DOHH2 (cell line): ENCODE results near the gene PSMD3.

Experiments
- H3F3A ChIP-seq: fragments of 200-600 bp; sonication (generic), shearing (Covaris generic); 2 replicates; pipeline ENCODE4 v1.6.0; 2016; ENCODE audit warnings: antibody characterized with exemption, mild to moderate bottlenecking; ENCODE audit not compliant: control insufficient read depth, insufficient read depth
- H3K27ac ChIP-seq: fragments of 200-600 bp; sonication (generic); 2 replicates; pipeline ENCODE4 v1.5.1; 2014; ENCODE audit warnings: low read depth, mild to moderate bottlenecking, low read length, moderate library complexity
- H3K27me3 ChIP-seq: fragments of 200-600 bp; sonication (generic); 2 replicates; pipeline ENCODE4 v1.6.1; 2014; ENCODE audit warnings: mild to moderate bottlenecking, low read length, mixed read lengths; ENCODE audit not compliant: control insufficient read depth
- H3K36me3 ChIP-seq: fragments of 200-600 bp; sonication (generic); 2 replicates; pipeline ENCODE4 v1.6.1; 2014; ENCODE audit warnings: mild to moderate bottlenecking, low read length, moderate library complexity, mixed read lengths; ENCODE audit not compliant: control insufficient read depth
- H3K4me1 ChIP-seq: fragments of 200-600 bp; sonication (generic); 2 replicates; pipeline ENCODE4 v1.6.1; 2014; ENCODE audit warnings: mild to moderate bottlenecking, low read length, mixed read lengths; ENCODE audit not compliant: control insufficient read depth
- H3K4me2 ChIP-seq: fragments of 200-600 bp; sonication (generic); 2 replicates; pipeline ENCODE4 v1.6.0; 2014; ENCODE audit warnings: mild to moderate bottlenecking, low read length, moderate library complexity
- H3K4me3 ChIP-seq: fragments of 200-600 bp; sonication (generic); 2 replicates; pipeline ENCODE4 v1.5.1; 2014; ENCODE audit warnings: mild to moderate bottlenecking, low read length, mixed read lengths
- H3K79me2 ChIP-seq: fragments of 200-600 bp; sonication (generic); 2 replicates; pipeline ENCODE4 v1.6.1; 2014; ENCODE audit warnings: mild to moderate bottlenecking, low read length, mixed read lengths; ENCODE audit not compliant: control insufficient read depth
- H3K9me2 ChIP-seq: fragments of 200-600 bp; sonication (generic); replicated peaks from 2 replicates; pipeline ENCODE4 v1.6.1; 2014; ENCODE audit warnings: mild to moderate bottlenecking, low read length, mixed read lengths; ENCODE audit not compliant: control insufficient read depth
- H3K9me3 ChIP-seq: fragments of 200-600 bp; sonication (generic); 2 replicates; pipeline ENCODE4 v1.6.1; 2014; ENCODE audit warnings: antibody characterized with exemption, low read length, mixed read lengths; ENCODE audit not compliant: control insufficient read depth, insufficient read depth
- H4K20me1 ChIP-seq: fragments of 200-600 bp; sonication (generic); 2 replicates; pipeline ENCODE4 v1.6.0; 2014; ENCODE audit warnings: low read depth, mild to moderate bottlenecking, antibody characterized with exemption, low read length, moderate library complexity; ENCODE audit not compliant: control insufficient read depth, insufficient read depth
- CTCF ChIP-seq: fragments of 200-600 bp; sonication (generic); IDR thresholded peaks from one replicate; pipeline ENCODE4 v1.5.1; 2014; ENCODE audit warnings: antibody characterized with exemption, mild to moderate bottlenecking, low read depth, low read length; ENCODE audit not compliant: poor library complexity, severe bottlenecking
- EZH2phosphoT487 ChIP-seq: fragments of 200-600 bp; sonication (generic); IDR thresholded peaks from 2 replicates; pipeline ENCODE4 v1.6.1; 2017; ENCODE audit warnings: borderline replicate concordance, mild to moderate bottlenecking, antibody characterized with exemption, low read length, moderate library complexity, mixed read lengths

PSMD3 gene

GRCh38 chr17:39969375-39969774 lies 11.2 kb upstream of the PSMD3 start:
- H3K4me2 ChIP-seq, result no peak overlapping the region
- H4K20me1 ChIP-seq, result no peaks in the 10 kb centered on the region
- no peaks in the 10 kb centered on the region for H3K36me3 ChIP-seq
- TF ChIP-seq CTCF (no peak), EZH2phosphoT487 (no peak)
- no peak overlapping the region for H3K27ac ChIP-seq
- peaks cover 17% of the 10 kb centered on the region for H3K4me1 ChIP-seq
- no peaks in the 10 kb centered on the region for H3K9me3 ChIP-seq
- H3F3A ChIP-seq, result no peaks in the 10 kb centered on the region
- peaks cover 27% of the 10 kb centered on the region for H3K27me3 ChIP-seq
- no peaks in the 10 kb centered on the region for H3K79me2 ChIP-seq
- H3K9me2 ChIP-seq, result no peaks in the 10 kb centered on the region
- H3K4me3 ChIP-seq, result no peak overlapping the region

GRCh38 chr17:39970157-39970692 lies 10.4 kb upstream of the PSMD3 start:
- Histone ChIP-seq H3F3A (no peaks in the 10 kb centered on the region), H3K79me2 (no peaks in the 10 kb centered on the region), H3K4me2 (no peak overlapping the region), H3K4me3 (no peak overlapping the region), H3K27ac (no peak overlapping the region), H3K9me3 (no peaks in the 10 kb centered on the region), H3K27me3 (peaks cover 27% of the 10 kb centered on the region), H3K9me2 (no peaks in the 10 kb centered on the region), H3K4me1 (peaks cover 17% of the 10 kb centered on the region), H4K20me1 (no peaks in the 10 kb centered on the region), H3K36me3 (no peaks in the 10 kb centered on the region)
- TF ChIP-seq EZH2phosphoT487, result no peak
- no peak for TF ChIP-seq CTCF

GRCh38 chr17:39971076-39971603 lies 9.5 kb upstream of the PSMD3 start:
- Histone ChIP-seq H3K79me2 (no peaks in the 10 kb centered on the region), H3K27me3 (peaks cover 29% of the 10 kb centered on the region), H3K9me2 (no peaks in the 10 kb centered on the region), H3K4me2 (no peak overlapping the region), H3K9me3 (no peaks in the 10 kb centered on the region), H3K36me3 (no peaks in the 10 kb centered on the region), H3K4me3 (no peak overlapping the region), H3K4me1 (peaks cover 17% of the 10 kb centered on the region), H3F3A (no peaks in the 10 kb centered on the region), H3K27ac (no peak overlapping the region), H4K20me1 (no peaks in the 10 kb centered on the region)
- no peak for TF ChIP-seq CTCF
- TF ChIP-seq EZH2phosphoT487, result no peak
